ENCODE measurements around the gene TOGARAM2.
"Not testable (repeated sequence)": the region's sequence is repeated elsewhere in the genome, so short reads cannot be mapped to it uniquely, and the experiment has no call there.

TOGARAM2 gene

GRCh38 chr2:29075894-29076705 lies 95.0 kb downstream of the TOGARAM2 start:
- no peak for DNase-seq

GRCh38 chr2:29079887-29080286 lies 98.8 kb downstream of the TOGARAM2 start:
- no peak for DNase-seq

GRCh38 chr2:29080886-29081743 lies 100.0 kb downstream of the TOGARAM2 start:
- no peak for DNase-seq

- DNase-seq = no peak
Observed at GRCh38 chr2:29082804-29083495, 101.9 kb downstream of the TOGARAM2 start.

- no peak for DNase-seq
Observed at GRCh38 chr2:29084554-29084953, 103.5 kb downstream of the TOGARAM2 start.

GRCh38 chr2:29090311-29090710 lies 109.2 kb downstream of the TOGARAM2 start:
- not testable (repeated sequence) for DNase-seq

- DNase-seq = no peak
Observed at GRCh38 chr2:29096969-29097368, 115.9 kb downstream of the TOGARAM2 start.

- DNase-seq = no peak
Observed at GRCh38 chr2:29097569-29097968, 116.5 kb downstream of the TOGARAM2 start.

- no peak for DNase-seq
Observed at GRCh38 chr2:29100564-29100963, 119.5 kb downstream of the TOGARAM2 start.
